Kidney (tissue), 14 donors: Measurements from ENCODE around the gene GDPD4. TPM values are rescaled to one million over a fixed set of nuclear protein-coding genes. Genes with fewer than 3 reads are reported as not detected.

Source experiments
- DNase-seq, 5 donors: peaks; one replicate each; pipeline ENCODE4 v3.0.0-alpha.2; 2013 to 2020
- FAIRE-seq: peaks from 2 replicates; lab custom pipeline; 2012; peaks lifted over from hg19 to GRCh38; lab: Jason Lieb, UNC
- H3K27ac ChIP-seq, 2 donors: one replicate each; pipeline ENCODE4 v1.7.0; 2013; ENCODE audit warnings: low read depth in 2 of 2, low read length in 2 of 2, inconsistent platforms in 1 of 2
- H3K27me3 ChIP-seq: one replicate; pipeline ENCODE4 v1.7.1; 2013; ENCODE audit warnings: low read length, inconsistent platforms; ENCODE audit not compliant: control insufficient read depth, insufficient read depth
- H3K36me3 ChIP-seq, 3 donors: one replicate each; pipeline versions ENCODE4 v1.7.0 to v1.7.1; 2013; ENCODE audit warnings: low read length in 3 of 3, control low read depth in 1 of 3, inconsistent platforms in 1 of 3; ENCODE audit not compliant: insufficient read depth in 3 of 3, control insufficient read depth in 2 of 3
- H3K4me1 ChIP-seq, 3 donors: one replicate each; pipeline versions ENCODE4 v1.7.0 to v1.7.1; 2013; ENCODE audit warnings: low read length in 3 of 3, inconsistent platforms in 1 of 3, low read depth in 1 of 3; ENCODE audit not compliant: control insufficient read depth in 2 of 3, insufficient read depth in 2 of 3
- H3K4me3 ChIP-seq, 3 donors: one replicate each; pipeline versions ENCODE4 v1.7.0 to v1.8.1; 2013; ENCODE audit warnings: low read length in 3 of 3, control low read depth in 1 of 3, inconsistent platforms in 1 of 3
- H3K9ac ChIP-seq, 3 donors: one replicate each; pipeline versions ENCODE4 v1.7.0 to v1.7.1; 2013; ENCODE audit warnings: low read length in 3 of 3, control low read depth in 1 of 3, inconsistent platforms in 1 of 3
- H3K9me3 ChIP-seq, 3 donors: one replicate each; pipeline versions ENCODE4 v1.7.0 to v1.7.1; 2013; ENCODE audit warnings: low read length in 3 of 3, control low read depth in 1 of 3, inconsistent platforms in 1 of 3; ENCODE audit not compliant: control insufficient read depth in 2 of 3, insufficient read depth in 1 of 3
- intact Hi-C: fragments of 100-400 bp; cut with DNase I; formaldehyde crosslinking; loops from one replicate; pipeline ENCODE4 v1.11.1; 2022
- polyA plus RNA-seq: library from polyadenylated mRNA; stranded (reverse); fragments of 350-450 nt; fragmentation: Illumina TruSeq; extraction: RNeasy Lipid Tissue Mini Kit (QIAGEN cat#74804); gene quantifications from one replicate; pipeline ENCODE4 v1.2.3, GENCODE V29; 2014; ENCODE audit warnings: low read depth, low replicate concordance; ENCODE audit not compliant: insufficient read depth
- total RNA-seq: library from RNA; stranded (reverse); fragmentation: NEBNext Ultra II Directional; extraction: Animal tissue kit (Norgen Biotek cat#: 25700); gene quantifications from one replicate; pipeline ENCODE4 v1.2.1, GENCODE V29; 2021
- TF ChIP-seq, protein P1 (sequence below): IDR thresholded peaks from 3 replicates; pipeline ENCODE4 v1.5.1; 2012; ENCODE audit warnings: mild to moderate bottlenecking, moderate library complexity, borderline replicate concordance; ENCODE audit not compliant: insufficient read depth; ENCODE audit errors: extremely low read depth
- donor health status: control.
- donor health status: control.
- donor health status: control.
- donor health status: control.
- donor health status: control.
- donor health status: DM: yes; HTN: yes; CAD: no.
- donor health status: Normal renal cell carcinoma (clear cell type).

Gene GDPD4
- total and polyA plus RNA-seq, 2 donors from 2014 or later, result not detected

DNA sequence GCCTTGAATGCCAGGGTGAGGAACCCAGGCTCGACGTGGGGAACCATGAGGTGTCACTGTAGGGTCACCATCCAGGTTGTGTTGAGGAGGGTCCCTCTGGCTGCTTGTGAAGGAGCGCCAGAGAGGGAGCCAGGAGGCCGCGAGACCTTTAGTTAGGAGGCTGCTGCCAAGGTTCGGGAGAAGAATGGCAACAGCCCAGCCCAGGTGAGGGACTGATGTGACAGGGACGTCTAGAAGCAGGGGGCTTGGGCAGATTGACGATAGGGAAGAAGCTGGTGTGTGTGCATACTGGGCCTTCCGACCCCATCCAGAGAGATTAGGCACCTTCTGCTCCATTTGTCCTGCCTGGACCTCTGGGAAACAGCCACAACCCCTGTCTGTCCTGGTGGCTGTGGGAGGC is 124.5 kb downstream of the GDPD4 start:
- H3K27ac ChIP-seq, result no peak overlapping the region
- FAIRE-seq (no peak), DNase-seq (peak in 1 of 5 donors; percentile 42)
- no peak overlapping the region for H3K4me3 ChIP-seq
- H3K9ac ChIP-seq, result no peak overlapping the region
- peaks cover 0 to 4% (median 3%) of the 10 kb centered on the region in 3 donors for H3K4me1 ChIP-seq
- H3K27me3 ChIP-seq, result no peaks in the 10 kb centered on the region
- H3K36me3 ChIP-seq, result no peaks in the 10 kb centered on the region
- intact Hi-C loops, result no loop called here
- H3K9me3 ChIP-seq, result no peaks in the 10 kb centered on the region
- TF ChIP-seq, protein P1, sequence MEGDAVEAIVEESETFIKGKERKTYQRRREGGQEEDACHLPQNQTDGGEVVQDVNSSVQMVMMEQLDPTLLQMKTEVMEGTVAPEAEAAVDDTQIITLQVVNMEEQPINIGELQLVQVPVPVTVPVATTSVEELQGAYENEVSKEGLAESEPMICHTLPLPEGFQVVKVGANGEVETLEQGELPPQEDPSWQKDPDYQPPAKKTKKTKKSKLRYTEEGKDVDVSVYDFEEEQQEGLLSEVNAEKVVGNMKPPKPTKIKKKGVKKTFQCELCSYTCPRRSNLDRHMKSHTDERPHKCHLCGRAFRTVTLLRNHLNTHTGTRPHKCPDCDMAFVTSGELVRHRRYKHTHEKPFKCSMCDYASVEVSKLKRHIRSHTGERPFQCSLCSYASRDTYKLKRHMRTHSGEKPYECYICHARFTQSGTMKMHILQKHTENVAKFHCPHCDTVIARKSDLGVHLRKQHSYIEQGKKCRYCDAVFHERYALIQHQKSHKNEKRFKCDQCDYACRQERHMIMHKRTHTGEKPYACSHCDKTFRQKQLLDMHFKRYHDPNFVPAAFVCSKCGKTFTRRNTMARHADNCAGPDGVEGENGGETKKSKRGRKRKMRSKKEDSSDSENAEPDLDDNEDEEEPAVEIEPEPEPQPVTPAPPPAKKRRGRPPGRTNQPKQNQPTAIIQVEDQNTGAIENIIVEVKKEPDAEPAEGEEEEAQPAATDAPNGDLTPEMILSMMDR, result no peak

DNA sequence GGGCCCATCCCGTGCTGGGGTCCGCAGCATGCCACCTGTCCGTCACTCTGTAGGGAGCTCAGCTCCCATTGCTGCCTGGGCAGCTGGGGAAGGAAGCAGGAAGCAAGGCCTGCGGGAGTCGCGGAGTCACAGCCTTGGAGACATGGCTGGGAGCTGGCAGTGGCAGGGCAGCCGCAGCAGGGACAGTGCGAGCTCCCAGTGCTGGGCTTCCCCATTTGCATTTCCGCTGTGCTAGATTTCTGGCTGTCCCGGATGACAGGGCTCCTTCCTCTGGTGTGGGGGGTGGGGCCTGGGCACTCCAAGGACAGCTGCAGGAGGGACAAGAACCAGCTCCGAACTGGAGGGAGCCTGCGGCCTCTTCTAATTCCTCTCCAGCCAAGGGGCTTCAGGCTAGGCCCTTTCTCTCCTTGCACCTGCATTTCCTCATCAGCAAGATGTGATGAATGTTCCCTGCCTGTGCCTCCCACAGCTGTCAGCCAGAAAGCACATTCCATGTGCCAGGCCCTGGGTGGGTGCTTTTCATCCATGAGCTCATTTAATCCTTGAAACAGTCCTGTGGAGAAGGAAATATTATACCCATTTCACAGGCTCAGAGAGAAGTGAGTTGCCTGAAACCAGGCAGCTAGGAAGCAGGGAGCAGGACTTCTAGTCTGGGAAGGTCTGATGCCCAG is 125.5 kb downstream of the GDPD4 start:
- Histone ChIP-seq H3K36me3 (no peaks in the 10 kb centered on the region), H3K4me1 (peaks cover 0 to 4% (median 3%) of the 10 kb centered on the region in 3 donors), H3K4me3 (no peak overlapping the region), H3K9me3 (no peaks in the 10 kb centered on the region), H3K9ac (no peak overlapping the region), H3K27ac (no peak overlapping the region), H3K27me3 (no peaks in the 10 kb centered on the region)
- FAIRE-seq, result no peak
- TF ChIP-seq, protein P1, result no peak
- peak in 3 of 5 donors; percentile 15 to 61 (median 30) for DNase-seq
- intact Hi-C loops, result no loop called here

DNA sequence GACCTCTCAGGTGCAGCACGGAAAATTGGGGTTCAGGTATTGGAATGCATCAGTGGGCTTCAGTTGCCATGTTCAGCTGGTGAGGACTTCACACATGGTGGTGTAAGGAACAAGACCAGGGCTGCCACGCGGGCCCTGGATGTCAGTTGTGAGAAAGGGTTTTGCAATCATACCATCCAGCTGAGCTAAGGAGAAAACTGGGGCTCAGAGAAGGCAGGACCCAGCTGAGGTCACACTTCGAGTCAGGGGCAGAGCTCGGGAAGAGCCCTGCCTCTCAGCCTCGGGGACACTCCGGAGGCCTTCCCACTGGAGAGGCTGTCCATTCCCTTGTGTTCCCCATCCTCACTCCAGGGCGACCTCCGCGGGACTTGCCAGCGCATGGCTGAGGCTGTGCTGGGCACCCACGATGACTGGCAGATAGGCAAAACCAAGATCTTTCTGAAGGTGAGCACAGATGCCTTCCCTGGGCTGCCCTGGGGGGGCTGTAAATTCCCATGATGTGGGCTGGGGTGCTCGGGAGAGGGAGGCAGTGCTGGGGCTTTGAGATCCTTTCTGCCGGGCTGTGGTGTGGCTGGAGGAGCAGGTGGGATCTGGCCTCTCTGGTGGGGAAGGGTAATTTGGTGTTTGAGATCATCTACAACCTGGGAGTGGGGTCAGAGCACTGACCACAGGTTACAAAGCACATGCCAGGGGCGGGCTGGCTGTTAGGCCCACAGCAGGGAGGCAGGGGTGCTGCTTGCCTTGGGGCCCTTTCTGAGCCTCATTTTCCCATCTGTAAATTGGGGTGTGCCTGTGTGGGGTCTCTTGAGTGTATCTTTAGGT is 126.3 kb downstream of the GDPD4 start:
- H3K27ac ChIP-seq, result no peak overlapping the region
- H3K9me3 ChIP-seq, result no peaks in the 10 kb centered on the region
- intact Hi-C loops, result no loop called here
- peak in 1 of 5 donors; percentile 53 for DNase-seq
- H3K9ac ChIP-seq, result no peak overlapping the region
- no peak overlapping the region for H3K4me3 ChIP-seq
- peaks cover 0 to 4% (median 3%) of the 10 kb centered on the region in 3 donors for H3K4me1 ChIP-seq
- FAIRE-seq, result no peak
- TF ChIP-seq, protein P1, result no peak
- peaks cover 0 to 3% (median 0%) of the 10 kb centered on the region in 3 donors for H3K36me3 ChIP-seq
- H3K27me3 ChIP-seq, result no peaks in the 10 kb centered on the region
